Mesodermal cell (in vitro differentiated cells): ENCODE data around the gene RDH16. TPM values are rescaled to one million over a fixed set of nuclear protein-coding genes. Genes with fewer than 3 reads are reported as not detected.

Experiments
- H3K27ac ChIP-seq: 2 replicates; pipeline ENCODE4 v1.7.0; 2013; ENCODE audit warnings: mild to moderate bottlenecking, low read depth, low read length, moderate library complexity; ENCODE audit not compliant: severe bottlenecking
- H3K36me3 ChIP-seq: 2 replicates; pipeline ENCODE4 v1.7.1; 2013; ENCODE audit warnings: mild to moderate bottlenecking, low read length, moderate library complexity; ENCODE audit not compliant: control insufficient read depth, insufficient read depth
- H3K4me1 ChIP-seq: one replicate; pipeline ENCODE4 v1.7.1; 2013; ENCODE audit warnings: mild to moderate bottlenecking, low read length; ENCODE audit not compliant: insufficient read depth, control insufficient read depth, poor library complexity, severe bottlenecking
- H3K4me3 ChIP-seq: 2 replicates; pipeline ENCODE4 v1.7.0; 2013; ENCODE audit warnings: low read length, control low read depth, mild to moderate bottlenecking; ENCODE audit not compliant: insufficient read depth, poor library complexity, severe bottlenecking; ENCODE audit errors: extremely low read depth
- H3K9me3 ChIP-seq: 2 replicates; pipeline ENCODE4 v1.7.1; 2013; ENCODE audit warnings: mild to moderate bottlenecking, low read length, moderate library complexity; ENCODE audit not compliant: control insufficient read depth
- WGBS, 2 experiments: methylation state at CpG; one replicate each; pipeline ENCODE4 v1.1.5; 2013; ENCODE audit warnings: missing lambda C conversion rate in 2 of 2; ENCODE audit not compliant: insufficient coverage in 2 of 2; 5-methylcytosine and 5-hydroxymethylcytosine counted together
- polyA plus RNA-seq, 2 experiments: library from polyadenylated mRNA; stranded (reverse); fragments of 50-300 nt; gene quantifications; one replicate each; pipeline ENCODE4 v1.2.3, GENCODE V29; 2013

RDH16 gene
- 0.66 TPM for polyA plus RNA-seq (2013, experiment 1 of 2)
- polyA plus RNA-seq (2013, experiment 2 of 2) = 0.46 TPM

GRCh38 chr12:56957229-56958052 lies at the start of gene RDH16:
RDH16 (minus strand) TSS chr12:56957608; CDS start chr12:56957462, 146 bp downstream.
- WGBS, 2 experiments = 82 to 92% methylated on average over 10 of the region's 10 CpGs
- Histone ChIP-seq H3K36me3 (no peaks in the 10 kb centered on the region), H3K4me3 (no peak within 1 kb of the TSS), H3K4me1 (no peaks in the 10 kb centered on the region), H3K27ac (no peak within 1 kb of the TSS), H3K9me3 (peaks cover 10% of the 10 kb centered on the region)

GRCh38 chr12:57006809-57007475 lies 49.5 kb upstream of the RDH16 start:
- Histone ChIP-seq H3K4me1 (peaks cover 36% of the 10 kb centered on the region), H3K4me3 (no peak overlapping the region), H3K36me3 (peaks cover 30% of the 10 kb centered on the region), H3K27ac (no peak overlapping the region), H3K9me3 (no peaks in the 10 kb centered on the region)
- WGBS, 2 experiments = 79 to 86% methylated on average over 6 to 8 of the region's 10 CpGs

- Histone ChIP-seq H3K27ac (no peak within 1 kb of the TSS), H3K4me3 (peak within 1 kb of the TSS; percentile 98), H3K9me3 (no peaks in the 10 kb centered on the region), H3K36me3 (peaks cover 38% of the 10 kb centered on the region), H3K4me1 (peaks cover 37% of the 10 kb centered on the region)
- WGBS, 2 experiments = 0 to 1% methylated on average over 41 to 54 of the region's 94 CpGs
These were observed 48.8 kb upstream of the RDH16 start, which contains the start of gene ZBTB39 for GRCh38 chr12:57005980-57006808. ZBTB39 (minus strand) TSS chr12:57006546; CDS start chr12:57004917, 1,629 bp downstream.

- H3K4me1 ChIP-seq = peaks cover 37% of the 10 kb centered on the region
- no peak overlapping the region for H3K27ac ChIP-seq
- peaks cover 53% of the 10 kb centered on the region for H3K36me3 ChIP-seq
- H3K9me3 ChIP-seq = no peaks in the 10 kb centered on the region
- 96 to 97% methylated on average over 5 to 6 of the region's 6 CpGs for WGBS, 2 experiments
- H3K4me3 ChIP-seq = no peak overlapping the region
These were observed 47.2 kb upstream of the RDH16 start for GRCh38 chr12:57004651-57005050.

- Histone ChIP-seq H3K36me3 (peaks cover 65% of the 10 kb centered on the region), H3K4me1 (peaks cover 27% of the 10 kb centered on the region), H3K9me3 (no peaks in the 10 kb centered on the region), H3K27ac (no peak overlapping the region), H3K4me3 (no peak overlapping the region)
- WGBS, 2 experiments = 95 to 97% methylated on average over 13 of the region's 13 CpGs
These were observed 46.0 kb upstream of the RDH16 start for GRCh38 chr12:57003395-57003794.

- Histone ChIP-seq H3K4me3 (no peak overlapping the region), H3K36me3 (peaks cover 82% of the 10 kb centered on the region), H3K9me3 (no peaks in the 10 kb centered on the region), H3K27ac (no peak overlapping the region), H3K4me1 (peaks cover 13% of the 10 kb centered on the region)
- WGBS, 2 experiments = 63 to 65% methylated on average over 10 to 13 of the region's 13 CpGs
These were observed 44.1 kb upstream of the RDH16 start for GRCh38 chr12:57001448-57001906.

GRCh38 chr12:57000393-57000792 lies 43.0 kb upstream of the RDH16 start:
- H3K9me3 ChIP-seq = no peaks in the 10 kb centered on the region
- H3K36me3 ChIP-seq = peaks cover 86% of the 10 kb centered on the region
- H3K4me1 ChIP-seq = peaks cover 13% of the 10 kb centered on the region
- WGBS, 2 experiments = 100% methylated on average over 1 of the region's 1 CpG
- H3K27ac ChIP-seq = no peak overlapping the region
- H3K4me3 ChIP-seq = no peak overlapping the region

GRCh38 chr12:56999456-56999855 lies 42.0 kb upstream of the RDH16 start:
- no peak overlapping the region for H3K27ac ChIP-seq
- H3K9me3 ChIP-seq = no peaks in the 10 kb centered on the region
- 87 to 100% methylated on average over 2 to 3 of the region's 4 CpGs for WGBS, 2 experiments
- peaks cover 13% of the 10 kb centered on the region for H3K4me1 ChIP-seq
- no peak overlapping the region for H3K4me3 ChIP-seq
- H3K36me3 ChIP-seq = peaks cover 81% of the 10 kb centered on the region

GRCh38 chr12:56998981-56999380 lies 41.6 kb upstream of the RDH16 start:
- H3K4me1 ChIP-seq = peaks cover 13% of the 10 kb centered on the region
- no peaks in the 10 kb centered on the region for H3K9me3 ChIP-seq
- 84 to 100% methylated on average over 1 to 2 of the region's 4 CpGs for WGBS, 2 experiments
- H3K27ac ChIP-seq = no peak overlapping the region
- H3K36me3 ChIP-seq = peaks cover 77% of the 10 kb centered on the region
- no peak overlapping the region for H3K4me3 ChIP-seq

GRCh38 chr12:56998316-56998715 lies 40.9 kb upstream of the RDH16 start:
- WGBS, 2 experiments = 95 to 98% methylated on average over 2 to 5 of the region's 6 CpGs
- Histone ChIP-seq H3K9me3 (no peaks in the 10 kb centered on the region), H3K36me3 (peaks cover 70% of the 10 kb centered on the region), H3K4me3 (no peak overlapping the region), H3K27ac (no peak overlapping the region), H3K4me1 (peaks cover 13% of the 10 kb centered on the region)
